GM04504 (cell line): ENCODE data around the gene GGT1.
"Not testable (repeated sequence)": the region's sequence is repeated elsewhere in the genome, so short reads cannot be mapped to it uniquely, and the experiment has no call there.

Source experiments
- DNase-seq: peaks from one replicate; pipeline ENCODE4 v3.0.0-alpha.2; 2012; ENCODE audit warnings: low read depth

GGT1 gene

GRCh38 chr22:24602847-24603769, at the start of gene GGT1:
Gene GGT1 (plus strand): TSS chr22:24603193. CDS start chr22:24611082, 7,889 bp downstream.
- DNase-seq: not testable (repeated sequence)

GRCh38 chr22:24553597-24554312, 49.2 kb upstream of the GGT1 start:
- no peak for DNase-seq

- DNase-seq: no peak
Measured at GRCh38 chr22:24554313-24555164, 48.5 kb upstream of the GGT1 start, which contains the start of gene GUCD1. Gene GUCD1 (minus strand): TSS chr22:24555138. CDS start chr22:24554991, 147 bp downstream.

GRCh38 chr22:24555165-24556039, 47.6 kb upstream of the GGT1 start, which contains the start of gene SNRPD3:
Gene SNRPD3 (plus strand): TSS chr22:24555999. CDS start chr22:24557675, 1,676 bp downstream.
- DNase-seq: peak; percentile 97

GRCh38 chr22:24559471-24559870, 43.5 kb upstream of the GGT1 start:
- no peak for DNase-seq

GRCh38 chr22:24563246-24563645, 39.7 kb upstream of the GGT1 start:
- DNase-seq: no peak

- peak; percentile 45 for DNase-seq
Measured at GRCh38 chr22:24564376-24565058, 38.5 kb upstream of the GGT1 start.

GRCh38 chr22:24565077-24565476, 37.9 kb upstream of the GGT1 start:
- DNase-seq: no peak

- no peak for DNase-seq
Measured at GRCh38 chr22:24566899-24567511, 36.0 kb upstream of the GGT1 start.

GRCh38 chr22:24567668-24568067, 35.3 kb upstream of the GGT1 start:
- no peak for DNase-seq

- DNase-seq: no peak
Measured at GRCh38 chr22:24571266-24571665, 31.7 kb upstream of the GGT1 start.

GRCh38 chr22:24576778-24577177, 26.2 kb upstream of the GGT1 start:
- no peak for DNase-seq

- peak; percentile 74 for DNase-seq
Measured at GRCh38 chr22:24578355-24579257, 24.4 kb upstream of the GGT1 start.

GRCh38 chr22:24579258-24579601, 23.8 kb upstream of the GGT1 start:
- no peak for DNase-seq

- peak; percentile 67 for DNase-seq
Measured at GRCh38 chr22:24580276-24580675, 22.7 kb upstream of the GGT1 start.

GRCh38 chr22:24582056-24582814, 20.8 kb upstream of the GGT1 start:
- no peak for DNase-seq

GRCh38 chr22:24583221-24584165, 19.5 kb upstream of the GGT1 start:
- no peak for DNase-seq
